H9 (cell line): ENCODE measurements around the gene URI1. TPM values are rescaled to one million over a fixed set of nuclear protein-coding genes. Genes with fewer than 3 reads are reported as not detected.
A peak's percentile ranks its signal among the peaks of the same experiment; 100 is the strongest.

Experiments used
- DNase-seq: peaks from one replicate; pipeline ENCODE4 v3.0.0-alpha.2; 2017
- H2AFZ ChIP-seq: one replicate; pipeline ENCODE4 v1.6.1; 2013; ENCODE audit warnings: mild to moderate bottlenecking, low read length, control low read depth, moderate library complexity
- H2AK5ac ChIP-seq: 2 replicates; pipeline ENCODE4 v1.6.1; 2013; ENCODE audit warnings: low read length, control low read depth, mixed read lengths; ENCODE audit not compliant: insufficient read length
- H2BK120ac ChIP-seq: one replicate; pipeline ENCODE4 v1.6.1; 2013; ENCODE audit warnings: low read depth, mild to moderate bottlenecking, low read length, control low read depth, inconsistent platforms; ENCODE audit not compliant: poor library complexity, severe bottlenecking
- H2BK12ac ChIP-seq: 2 replicates; pipeline ENCODE4 v1.6.1; 2013; ENCODE audit warnings: low read length, control low read depth, mixed read lengths, low read depth; ENCODE audit not compliant: insufficient read length
- H2BK15ac ChIP-seq: 2 replicates; pipeline ENCODE4 v1.6.1; 2013; ENCODE audit warnings: low read depth, low read length, control low read depth
- H2BK20ac ChIP-seq: one replicate; pipeline ENCODE4 v1.6.1; 2013; ENCODE audit warnings: low read depth, mild to moderate bottlenecking, low read length, control low read depth, inconsistent platforms; ENCODE audit not compliant: poor library complexity, severe bottlenecking
- H2BK5ac ChIP-seq: 2 replicates; pipeline ENCODE4 v1.6.1; 2013; ENCODE audit warnings: low read length, control low read depth, mixed read lengths; ENCODE audit not compliant: insufficient read length
- H3K14ac ChIP-seq: 2 replicates; pipeline ENCODE4 v1.6.1; 2013; ENCODE audit warnings: low read length, control low read depth; ENCODE audit not compliant: insufficient read depth
- H3K18ac ChIP-seq: 2 replicates; pipeline ENCODE4 v1.6.1; 2013; ENCODE audit warnings: low read depth, mild to moderate bottlenecking, mixed read lengths, low read length, control low read depth; ENCODE audit not compliant: insufficient read length
- H3K23ac ChIP-seq: 2 replicates; pipeline ENCODE4 v1.6.1; 2013; ENCODE audit warnings: low read length, control low read depth, mixed read lengths, low read depth; ENCODE audit not compliant: insufficient read length
- H3K23me2 ChIP-seq: 2 replicates; pipeline ENCODE4 v1.6.1; 2013; ENCODE audit warnings: low read depth, mild to moderate bottlenecking, mixed read lengths, low read length, control low read depth; ENCODE audit not compliant: insufficient read length, poor library complexity, severe bottlenecking
- H3K27ac ChIP-seq: 2 replicates; pipeline ENCODE4 v1.5.1; 2013; ENCODE audit warnings: low read length, control low read depth, mixed read lengths, low read depth; ENCODE audit not compliant: insufficient read length
- H3K27me3 ChIP-seq: 2 replicates; pipeline ENCODE4 v1.6.1; 2013; ENCODE audit warnings: low read length, control low read depth, inconsistent platforms; ENCODE audit not compliant: insufficient read depth
- H3K4ac ChIP-seq: 2 replicates; pipeline ENCODE4 v1.6.1; 2013; ENCODE audit warnings: low read depth, mild to moderate bottlenecking, control low read depth, inconsistent platforms, low read length, moderate library complexity
- H3K4me1 ChIP-seq: 2 replicates; pipeline ENCODE4 v1.6.1; 2013; ENCODE audit warnings: low read length, control low read depth, inconsistent platforms; ENCODE audit not compliant: insufficient read depth
- H3K4me2 ChIP-seq: 2 replicates; pipeline ENCODE4 v1.6.1; 2013; ENCODE audit warnings: low read length, control low read depth, mixed read lengths; ENCODE audit not compliant: insufficient read length, insufficient read depth
- H3K56ac ChIP-seq: 2 replicates; pipeline ENCODE4 v1.6.1; 2013; ENCODE audit warnings: low read depth, mild to moderate bottlenecking, mixed read lengths, low read length, control low read depth; ENCODE audit not compliant: insufficient read length
- H3K79me1 ChIP-seq: 2 replicates; pipeline ENCODE4 v1.6.1; 2013; ENCODE audit warnings: low read depth, mild to moderate bottlenecking, moderate library complexity, low read length, control low read depth, inconsistent platforms; ENCODE audit not compliant: insufficient read depth, poor library complexity, severe bottlenecking
- H3K79me2 ChIP-seq: 2 replicates; pipeline ENCODE4 v1.6.1; 2013; ENCODE audit warnings: low read length, control low read depth, inconsistent platforms; ENCODE audit not compliant: insufficient read depth
- H3K9ac ChIP-seq: 2 replicates; pipeline ENCODE4 v1.6.1; 2013; ENCODE audit warnings: low read length, control low read depth, mixed read lengths; ENCODE audit not compliant: insufficient read length; ENCODE audit errors: extremely low read depth
- H3K9me3 ChIP-seq: one replicate; pipeline ENCODE4 v1.6.1; 2013; ENCODE audit warnings: low read depth, low read length, inconsistent platforms; ENCODE audit not compliant: control insufficient read depth
- H3T11ph ChIP-seq: one replicate; pipeline ENCODE4 v1.6.1; 2013; ENCODE audit warnings: mild to moderate bottlenecking, low read length, control low read depth, inconsistent platforms
- H4K20me1 ChIP-seq: one replicate; pipeline ENCODE4 v1.6.1; 2013; ENCODE audit not compliant: control insufficient read depth, insufficient read length, insufficient read depth
- H4K5ac ChIP-seq: 2 replicates; pipeline ENCODE4 v1.6.1; 2013; ENCODE audit warnings: low read depth, mild to moderate bottlenecking, mixed read lengths, low read length, control low read depth; ENCODE audit not compliant: insufficient read length
- H4K8ac ChIP-seq: replicated peaks from 2 replicates; pipeline ENCODE4 v1.6.1; 2013; ENCODE audit warnings: low read length, control low read depth, mixed read lengths, low read depth; ENCODE audit not compliant: insufficient read length
- H4K91ac ChIP-seq: 2 replicates; pipeline ENCODE4 v1.6.1; 2013; ENCODE audit warnings: low read depth, mild to moderate bottlenecking, moderate library complexity, mixed read lengths, low read length, control low read depth; ENCODE audit not compliant: insufficient read length
- H3K27ac Mint-ChIP-seq, 3 experiments: 2 replicates in 2 of 3; 3 replicates in 1 of 3; pipeline ENCODE4 v1.8.0; 2020 to 2021; ENCODE audit warnings: mixed read lengths in 3 of 3, mild to moderate bottlenecking in 1 of 3, moderate library complexity in 1 of 3
- H3K27me3 Mint-ChIP-seq: 2 replicates; pipeline ENCODE4 v1.8.0; 2021; ENCODE audit warnings: low read depth, mild to moderate bottlenecking, moderate library complexity, mixed read lengths
- H3K36me3 Mint-ChIP-seq, 3 experiments: 2 replicates in 2 of 3; 3 replicates in 1 of 3; pipeline ENCODE4 v1.8.0; 2020 to 2021; ENCODE audit warnings: low read depth in 3 of 3, mixed read lengths in 3 of 3; ENCODE audit not compliant: insufficient read depth in 1 of 3
- H3K4me1 Mint-ChIP-seq, 2 experiments: 2 replicates each; pipeline ENCODE4 v1.8.0; 2020; ENCODE audit warnings: mixed read lengths in 2 of 2
- H3K4me3 Mint-ChIP-seq, 2 experiments: 2 replicates in 1 of 2; 3 replicates in 1 of 2; pipeline ENCODE4 v1.8.0; 2020 to 2021; ENCODE audit warnings: mild to moderate bottlenecking in 2 of 2, mixed read lengths in 2 of 2, moderate library complexity in 1 of 2
- H3K9me3 Mint-ChIP-seq, 2 experiments: 2 replicates in 1 of 2; 3 replicates in 1 of 2; pipeline ENCODE4 v1.8.0; 2020; ENCODE audit warnings: mild to moderate bottlenecking in 2 of 2, mixed read lengths in 2 of 2, moderate library complexity in 1 of 2
- WGBS: extraction: QIAGEN DNeasy Blood & Tissue Kit; methylation state at CpG from one replicate; pipeline ENCODE4 v1.1.7; 2013; ENCODE audit warnings: missing lambda C conversion rate, low lambda C conversion rate, mixed read lengths; ENCODE audit not compliant: insufficient read length; ENCODE audit errors: extremely low coverage; 5-methylcytosine and 5-hydroxymethylcytosine counted together
- total RNA-seq: library from RNA; stranded (reverse); gene quantifications from 2 replicates; pipeline ENCODE4 v1.2.1, GENCODE V29; 2021
- TF ChIP-seq, protein P1 (sequence below): fragments of 200-600 bp; sonication (generic); conservative IDR thresholded peaks from 3 replicates; pipeline ENCODE4 v1.8.0; 2021; ENCODE audit warnings: antibody characterized with exemption, mild to moderate bottlenecking

The URI1 gene
- total RNA-seq, 1 experiment from 2014 or later = 54.3 TPM

DNA sequence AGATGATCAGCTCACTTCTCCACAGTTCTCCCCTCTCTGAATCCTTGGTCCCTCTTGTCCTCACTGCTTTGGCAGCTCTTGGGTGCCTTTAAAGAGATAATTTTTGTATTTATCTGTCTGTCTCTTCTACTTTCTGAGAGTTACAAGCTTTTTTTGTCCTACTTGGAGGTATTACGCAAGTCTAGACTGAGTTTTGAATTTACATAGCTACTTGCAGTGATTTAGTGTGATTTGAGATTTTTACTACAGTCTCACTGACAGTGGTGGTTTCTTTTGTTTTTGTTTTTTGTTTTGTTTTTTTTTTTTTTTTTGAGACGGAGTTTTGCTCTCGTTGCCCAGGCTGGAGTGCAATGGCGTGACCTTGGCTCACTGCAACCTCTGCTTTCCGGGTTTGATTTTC, 22.1 kb downstream of the URI1 start:
- Histone ChIP-seq H2BK15ac (no peak overlapping the region), H3K27me3 (no peaks in the 10 kb centered on the region), H4K20me1 (no peaks in the 10 kb centered on the region), H3K4me2 (no peak overlapping the region), H3K23ac (no peak overlapping the region), H2BK12ac (no peak overlapping the region), H3K4ac (no peak overlapping the region), H3K79me1 (peaks cover 8% of the 10 kb centered on the region), H4K5ac (no peak overlapping the region), H3K4me1 (no peaks in the 10 kb centered on the region; the same call in 1 of the 2 replicates), H2BK120ac (no peak overlapping the region), H3K56ac (no peak overlapping the region), H3K27ac (no peak overlapping the region), H2BK5ac (no peak overlapping the region), H4K8ac (no peak overlapping the region), H2AFZ (no peak overlapping the region), H3K9me3 (no peaks in the 10 kb centered on the region), H4K91ac (no peak overlapping the region), H3K79me2 (peaks cover 25% of the 10 kb centered on the region; the same call in 1 of the 2 replicates), H2BK20ac (no peak overlapping the region), H3K18ac (no peak overlapping the region), H3T11ph (no peak overlapping the region), H3K9ac (no peak overlapping the region), H2AK5ac (no peak overlapping the region), H3K23me2 (no peaks in the 10 kb centered on the region), H3K14ac (no peak overlapping the region)
- Mint-ChIP-seq H3K36me3 (no peaks in the 10 kb centered on the region), H3K4me1 (peaks cover 17 to 27% of the 10 kb centered on the region in 2 experiments), H3K27me3 (no peaks in the 10 kb centered on the region), H3K27ac (peak overlapping the region in 2 of 3 experiments; percentile 21 to 48; a peak in 2 of 7 replicates), H3K9me3 (no peaks in the 10 kb centered on the region), H3K4me3 (no peak overlapping the region; a peak in 1 of 5 replicates)
- no CpG with 5 or more reads among the region's 5 CpGs for WGBS
- DNase-seq = no peak
- TF ChIP-seq, protein P1, sequence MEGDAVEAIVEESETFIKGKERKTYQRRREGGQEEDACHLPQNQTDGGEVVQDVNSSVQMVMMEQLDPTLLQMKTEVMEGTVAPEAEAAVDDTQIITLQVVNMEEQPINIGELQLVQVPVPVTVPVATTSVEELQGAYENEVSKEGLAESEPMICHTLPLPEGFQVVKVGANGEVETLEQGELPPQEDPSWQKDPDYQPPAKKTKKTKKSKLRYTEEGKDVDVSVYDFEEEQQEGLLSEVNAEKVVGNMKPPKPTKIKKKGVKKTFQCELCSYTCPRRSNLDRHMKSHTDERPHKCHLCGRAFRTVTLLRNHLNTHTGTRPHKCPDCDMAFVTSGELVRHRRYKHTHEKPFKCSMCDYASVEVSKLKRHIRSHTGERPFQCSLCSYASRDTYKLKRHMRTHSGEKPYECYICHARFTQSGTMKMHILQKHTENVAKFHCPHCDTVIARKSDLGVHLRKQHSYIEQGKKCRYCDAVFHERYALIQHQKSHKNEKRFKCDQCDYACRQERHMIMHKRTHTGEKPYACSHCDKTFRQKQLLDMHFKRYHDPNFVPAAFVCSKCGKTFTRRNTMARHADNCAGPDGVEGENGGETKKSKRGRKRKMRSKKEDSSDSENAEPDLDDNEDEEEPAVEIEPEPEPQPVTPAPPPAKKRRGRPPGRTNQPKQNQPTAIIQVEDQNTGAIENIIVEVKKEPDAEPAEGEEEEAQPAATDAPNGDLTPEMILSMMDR = no peak
